ENCODE results near the gene LRP1B. TPM values are rescaled to one million over a fixed set of nuclear protein-coding genes. Genes with fewer than 3 reads are reported as not detected.

LRP1B gene
- polyA plus RNA-seq, 1 donor, result 1.1 TPM

GRCh38 chr2:141957321-141957720, 173.5 kb downstream of the LRP1B start:
- DNase-seq, result no peak

- no peak for DNase-seq
Measured at GRCh38 chr2:141947396-141948114, 183.3 kb downstream of the LRP1B start.

GRCh38 chr2:141946016-141946415, 184.8 kb downstream of the LRP1B start:
- no peak for DNase-seq

GRCh38 chr2:141943918-141944317, 186.9 kb downstream of the LRP1B start:
- DNase-seq, result no peak

GRCh38 chr2:141942006-141942789, 188.6 kb downstream of the LRP1B start:
- no peak for DNase-seq

- DNase-seq, result no peak
Measured at GRCh38 chr2:141941210-141941714, 189.6 kb downstream of the LRP1B start.

GRCh38 chr2:141940709-141941108, 190.1 kb downstream of the LRP1B start:
- no peak for DNase-seq

GRCh38 chr2:141933226-141933625, 197.6 kb downstream of the LRP1B start:
- DNase-seq, result no peak

GRCh38 chr2:141932261-141932660, 198.6 kb downstream of the LRP1B start:
- DNase-seq, result no peak

- DNase-seq, result no peak
Measured at GRCh38 chr2:141931797-141932196, 199.0 kb downstream of the LRP1B start.

GRCh38 chr2:141930803-141931202, 200.0 kb downstream of the LRP1B start:
- no peak for DNase-seq

- DNase-seq, result no peak
Measured at GRCh38 chr2:141929331-141930252, 201.2 kb downstream of the LRP1B start.

GRCh38 chr2:141928476-141928875, 202.3 kb downstream of the LRP1B start:
- DNase-seq, result no peak

- DNase-seq, result no peak
Measured at GRCh38 chr2:141927536-141927935, 203.3 kb downstream of the LRP1B start.

- DNase-seq, result no peak
Measured at GRCh38 chr2:141925511-141925910, 205.3 kb downstream of the LRP1B start.

GRCh38 chr2:141923657-141924056, 207.2 kb downstream of the LRP1B start:
- no peak for DNase-seq

GRCh38 chr2:141911485-141912066, 219.2 kb downstream of the LRP1B start:
- peak; percentile 26 for DNase-seq

- no peak for DNase-seq
Measured at GRCh38 chr2:141906678-141907077, 224.1 kb downstream of the LRP1B start.

- no peak for DNase-seq
Measured at GRCh38 chr2:141900826-141901225, 230.0 kb downstream of the LRP1B start.

GRCh38 chr2:141899740-141900139, 231.1 kb downstream of the LRP1B start:
- DNase-seq, result no peak

- DNase-seq, result no peak
Measured at GRCh38 chr2:141889788-141890187, 241.0 kb downstream of the LRP1B start.
